Measurements from ENCODE around the gene DAGLA. TPM values are rescaled to one million over a fixed set of nuclear protein-coding genes. Genes with fewer than 3 reads are reported as not detected.

DAGLA gene
- total and polyA plus RNA-seq, 2 experiments from 2014 or later = 1.3 TPM

- Histone ChIP-seq H3F3A (ENCODE audit: insufficient read depth) (no peaks in the 10 kb centered on the region), H3K27ac (no peak overlapping the region), H3K4me3 (no peak overlapping the region), H3K27me3 (replicated peaks; ENCODE audit: insufficient read depth) (no peaks in the 10 kb centered on the region), H3K36me3 (ENCODE audit: low read depth) (no peaks in the 10 kb centered on the region), H3K4me2 (ENCODE audit: unreplicated experiment) (no peak overlapping the region), H3K79me2 (ENCODE audit: insufficient read depth) (no peaks in the 10 kb centered on the region), H3K9ac (no peak overlapping the region), H3K9me3 (ENCODE audit: low read depth) (no peaks in the 10 kb centered on the region), H4K20me1 (ENCODE audit: insufficient read depth) (no peaks in the 10 kb centered on the region), H3K4me1 (ENCODE audit: insufficient read depth) (peaks cover 10% of the 10 kb centered on the region), H2AFZ (no peak overlapping the region), H3K9me2 (ENCODE audit: insufficient read depth) (no peaks in the 10 kb centered on the region)
- no peak for DNase-seq
- no peak for TF ChIP-seq EZH2phosphoT487 (IDR thresholded peaks at IDR 0.05; ENCODE audit: insufficient read depth, low read depth)
- no peak for TF ChIP-seq EZH2 (IDR thresholded peaks at IDR 0.05; ENCODE audit: insufficient read depth, poor library complexity, severe bottlenecking)
- WGBS, 2 experiments (ENCODE audit: low coverage in 1 of 2, low lambda C conversion rate in 2 of 2, missing lambda C conversion rate in 2 of 2) = 97% methylated on average over 12 of the region's 12 CpGs
- in situ Hi-C loops (cut with MboI) = no loop called here
These were observed 39.8 kb downstream of the DAGLA start for GRCh38 chr11:61719978-61720377.

GRCh38 chr11:61720597-61720996 lies 40.4 kb downstream of the DAGLA start:
- Histone ChIP-seq H3K27me3 (replicated peaks; ENCODE audit: insufficient read depth) (no peaks in the 10 kb centered on the region), H3K9me3 (ENCODE audit: low read depth) (no peaks in the 10 kb centered on the region), H3K27ac (no peak overlapping the region), H4K20me1 (ENCODE audit: insufficient read depth) (no peaks in the 10 kb centered on the region), H3K9ac (no peak overlapping the region), H3K4me2 (ENCODE audit: unreplicated experiment) (no peak overlapping the region), H3K36me3 (ENCODE audit: low read depth) (no peaks in the 10 kb centered on the region), H2AFZ (no peak overlapping the region), H3K4me1 (ENCODE audit: insufficient read depth) (peaks cover 10% of the 10 kb centered on the region), H3K79me2 (ENCODE audit: insufficient read depth) (no peaks in the 10 kb centered on the region), H3K4me3 (no peak overlapping the region), H3K9me2 (ENCODE audit: insufficient read depth) (no peaks in the 10 kb centered on the region), H3F3A (ENCODE audit: insufficient read depth) (no peaks in the 10 kb centered on the region)
- 93 to 95% methylated on average over 14 to 19 of the region's 20 CpGs for WGBS, 2 experiments (ENCODE audit: low coverage in 1 of 2, low lambda C conversion rate in 2 of 2, missing lambda C conversion rate in 2 of 2)
- TF ChIP-seq EZH2phosphoT487 (IDR thresholded peaks at IDR 0.05; ENCODE audit: insufficient read depth, low read depth) = no peak
- TF ChIP-seq EZH2 (IDR thresholded peaks at IDR 0.05; ENCODE audit: insufficient read depth, poor library complexity, severe bottlenecking) = no peak
- in situ Hi-C loops (cut with MboI) = no loop called here
- no peak for DNase-seq

GRCh38 chr11:61724437-61724836 lies 44.2 kb downstream of the DAGLA start:
- no peaks in the 10 kb centered on the region for H3K79me2 ChIP-seq (ENCODE audit: insufficient read depth)
- no peaks in the 10 kb centered on the region for H3K36me3 ChIP-seq (ENCODE audit: low read depth)
- H3K4me2 ChIP-seq (ENCODE audit: unreplicated experiment) = no peak overlapping the region
- H3K4me1 ChIP-seq (ENCODE audit: insufficient read depth) = peaks cover 8% of the 10 kb centered on the region; the same call in 1 of the 2 replicates
- DNase-seq = no peak
- TF ChIP-seq EZH2phosphoT487 (IDR thresholded peaks at IDR 0.05; ENCODE audit: insufficient read depth, low read depth) (no peak), EZH2 (IDR thresholded peaks at IDR 0.05; ENCODE audit: insufficient read depth, poor library complexity, severe bottlenecking) (no peak)
- H4K20me1 ChIP-seq (ENCODE audit: insufficient read depth) = no peaks in the 10 kb centered on the region
- in situ Hi-C loops (cut with MboI) = no loop called here
- H3K4me3 ChIP-seq = no peak overlapping the region
- H3K9ac ChIP-seq = no peak overlapping the region
- no peaks in the 10 kb centered on the region for H3K9me2 ChIP-seq (ENCODE audit: insufficient read depth)
- H3K9me3 ChIP-seq (ENCODE audit: low read depth) = no peaks in the 10 kb centered on the region
- 54 to 78% methylated on average over 6 to 9 of the region's 9 CpGs for WGBS, 2 experiments (ENCODE audit: low coverage in 1 of 2, low lambda C conversion rate in 2 of 2, missing lambda C conversion rate in 2 of 2)
- no peaks in the 10 kb centered on the region for H3K27me3 ChIP-seq (replicated peaks; ENCODE audit: insufficient read depth)
- H2AFZ ChIP-seq = no peak overlapping the region
- no peaks in the 10 kb centered on the region for H3F3A ChIP-seq (ENCODE audit: insufficient read depth)
- H3K27ac ChIP-seq = no peak overlapping the region

GRCh38 chr11:61725781-61726231 lies 45.6 kb downstream of the DAGLA start:
- H3K9ac ChIP-seq = no peak overlapping the region

GRCh38 chr11:61726775-61727174 lies 46.6 kb downstream of the DAGLA start:
- in situ Hi-C loops (cut with MboI) = no loop called here
- 95% methylated on average over 13 of the region's 13 CpGs for WGBS, 2 experiments (ENCODE audit: low coverage in 1 of 2, low lambda C conversion rate in 2 of 2, missing lambda C conversion rate in 2 of 2)
- DNase-seq = no peak

More at GRCh38 chr11:61725781-61726231, 45.6 kb downstream of the DAGLA start:
- no peak overlapping the region for H3K27ac ChIP-seq
- H3F3A ChIP-seq (ENCODE audit: insufficient read depth) = no peaks in the 10 kb centered on the region
- no peak overlapping the region for H3K4me3 ChIP-seq
- no peaks in the 10 kb centered on the region for H3K9me2 ChIP-seq (ENCODE audit: insufficient read depth)
- TF ChIP-seq EZH2 (IDR thresholded peaks at IDR 0.05; ENCODE audit: insufficient read depth, poor library complexity, severe bottlenecking) = no peak
- TF ChIP-seq EZH2phosphoT487 (IDR thresholded peaks at IDR 0.05; ENCODE audit: insufficient read depth, low read depth) = no peak
- H2AFZ ChIP-seq = no peak overlapping the region
- in situ Hi-C loops (cut with MboI) = no loop called here
- H3K9me3 ChIP-seq (ENCODE audit: low read depth) = no peaks in the 10 kb centered on the region
- H3K27me3 ChIP-seq (replicated peaks; ENCODE audit: insufficient read depth) = no peaks in the 10 kb centered on the region
- WGBS, 2 experiments (ENCODE audit: low coverage in 1 of 2, low lambda C conversion rate in 2 of 2, missing lambda C conversion rate in 2 of 2) = 86 to 87% methylated on average over 12 of the region's 12 CpGs
- no peak for DNase-seq
- H4K20me1 ChIP-seq (ENCODE audit: insufficient read depth) = no peaks in the 10 kb centered on the region
- no peaks in the 10 kb centered on the region for H3K79me2 ChIP-seq (ENCODE audit: insufficient read depth)
- no peak overlapping the region for H3K4me2 ChIP-seq (ENCODE audit: unreplicated experiment)
- no peaks in the 10 kb centered on the region for H3K36me3 ChIP-seq (ENCODE audit: low read depth)
- H3K4me1 ChIP-seq (ENCODE audit: insufficient read depth) = peaks cover 8% of the 10 kb centered on the region; the same call in 1 of the 2 replicates

More at GRCh38 chr11:61726775-61727174, 46.6 kb downstream of the DAGLA start:
- H3K9me2 ChIP-seq (ENCODE audit: insufficient read depth) = no peaks in the 10 kb centered on the region
- H3K27ac ChIP-seq = no peak overlapping the region
- no peak overlapping the region for H2AFZ ChIP-seq
- no peak overlapping the region for H3K4me2 ChIP-seq (ENCODE audit: unreplicated experiment)
- H3K79me2 ChIP-seq (ENCODE audit: insufficient read depth) = no peaks in the 10 kb centered on the region
- H3K9me3 ChIP-seq (ENCODE audit: low read depth) = no peaks in the 10 kb centered on the region
- H3K4me1 ChIP-seq (ENCODE audit: insufficient read depth) = peaks cover 13% of the 10 kb centered on the region
- H3K4me3 ChIP-seq = no peak overlapping the region
- no peaks in the 10 kb centered on the region for H4K20me1 ChIP-seq (ENCODE audit: insufficient read depth)
- TF ChIP-seq EZH2phosphoT487 (IDR thresholded peaks at IDR 0.05; ENCODE audit: insufficient read depth, low read depth) (no peak), EZH2 (IDR thresholded peaks at IDR 0.05; ENCODE audit: insufficient read depth, poor library complexity, severe bottlenecking) (no peak)
- H3K36me3 ChIP-seq (ENCODE audit: low read depth) = no peaks in the 10 kb centered on the region
- no peak overlapping the region for H3K9ac ChIP-seq
- H3K27me3 ChIP-seq (replicated peaks; ENCODE audit: insufficient read depth) = no peaks in the 10 kb centered on the region
- H3F3A ChIP-seq (ENCODE audit: insufficient read depth) = no peaks in the 10 kb centered on the region

All from GM23248 (cell line).